Activated naive CD4-positive, alpha-beta T cell treated with anti-CD3 and anti-CD28 coated beads for 36 hours (primary cell): ENCODE measurements around the gene AGBL5. TPM values are rescaled to one million over a fixed set of nuclear protein-coding genes. Genes with fewer than 3 reads are reported as not detected.
A peak's percentile ranks its signal among the peaks of the same experiment; 100 is the strongest.
"Not testable (repeated sequence)": the region's sequence is repeated elsewhere in the genome, so short reads cannot be mapped to it uniquely, and the experiment has no call there.

Experiments used
- CTCF ChIA-PET: fragments of 350-600 bp; sonication (Branson Sonifier 250); formaldehyde crosslinking; loops from one replicate; lab custom pipeline; 2021; ENCODE audit warnings: antibody characterized with exemption; lab: Charles Lee
- DNase-seq: peaks from one replicate; pipeline ENCODE4 v3.0.0-alpha.2; 2020
- H3K27ac Mint-ChIP-seq: one replicate; pipeline ENCODE4 v1.8.0; 2021; ENCODE audit warnings: mild to moderate bottlenecking, mixed read lengths
- H3K27me3 Mint-ChIP-seq: one replicate; pipeline ENCODE4 v1.8.0; 2021; ENCODE audit warnings: low read depth, mixed read lengths
- H3K36me3 Mint-ChIP-seq: one replicate; pipeline ENCODE4 v1.8.0; 2021; ENCODE audit warnings: low read depth, mixed read lengths
- H3K4me1 Mint-ChIP-seq: one replicate; pipeline ENCODE4 v1.8.0; 2021; ENCODE audit warnings: low read depth, mixed read lengths
- H3K4me3 Mint-ChIP-seq: one replicate; pipeline ENCODE4 v1.8.0; 2021; ENCODE audit warnings: mild to moderate bottlenecking, moderate library complexity, mixed read lengths
- H3K9me3 Mint-ChIP-seq: one replicate; pipeline ENCODE4 v1.8.0; 2021; ENCODE audit warnings: mixed read lengths
- intact Hi-C: fragments of 100-400 bp; cut with micrococcal nuclease; formaldehyde crosslinking; loops from one replicate; pipeline ENCODE4 v1.15.1; 2023
- total RNA-seq, 2 experiments: library from RNA; stranded (reverse); gene quantifications; one replicate each; pipeline ENCODE4 v1.2.3, GENCODE V29; 2021

The AGBL5 gene
- total RNA-seq, 2 experiments from 2014 or later: 19.1 to 19.7 TPM

DNA sequence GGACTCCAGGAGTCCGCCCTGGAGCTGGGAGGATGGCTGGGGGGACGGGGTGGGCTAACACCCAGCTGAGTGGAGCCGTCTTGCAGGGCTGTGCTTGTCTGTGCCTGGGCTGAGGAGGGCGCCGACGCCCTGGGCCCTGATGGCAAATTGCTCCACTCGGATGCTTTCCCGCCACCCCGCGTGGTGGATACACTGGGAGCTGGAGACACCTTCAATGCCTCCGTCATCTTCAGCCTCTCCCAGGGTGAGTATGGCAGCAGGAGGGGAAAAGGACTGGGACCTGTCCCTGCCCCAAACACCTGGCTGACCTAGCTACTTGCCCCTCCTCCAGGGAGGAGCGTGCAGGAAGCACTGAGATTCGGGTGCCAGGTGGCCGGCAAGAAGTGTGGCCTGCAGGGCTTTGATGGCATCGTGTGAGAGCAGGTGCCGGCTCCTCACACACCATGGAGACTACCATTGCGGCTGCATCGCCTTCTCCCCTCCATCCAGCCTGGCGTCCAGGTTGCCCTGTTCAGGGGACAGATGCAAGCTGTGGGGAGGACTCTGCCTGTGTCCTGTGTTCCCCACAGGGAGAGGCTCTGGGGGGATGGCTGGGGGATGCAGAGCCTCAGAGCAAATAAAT, 48.0 kb downstream of the AGBL5 start:
- intact Hi-C loops: loop anchor here (5.0 kb wide), 1 partner anchor 163 kb away; the partner anchor contains the start of gene SLC30A3
- Mint-ChIP-seq H3K27me3 (no peaks in the 10 kb centered on the region), H3K4me1 (peaks cover 12% of the 10 kb centered on the region), H3K9me3 (no peaks in the 10 kb centered on the region), H3K4me3 (no peak overlapping the region), H3K27ac (no peak overlapping the region), H3K36me3 (peaks cover 1% of the 10 kb centered on the region)
- no peak for DNase-seq
- CTCF ChIA-PET: interaction anchor here (0.6 to 4.7 kb wide), 8 partner anchors 10 to 204 kb away, joined by 3 to 33 read pairs (median 5); no protein-coding TSS in a partner anchor

DNA sequence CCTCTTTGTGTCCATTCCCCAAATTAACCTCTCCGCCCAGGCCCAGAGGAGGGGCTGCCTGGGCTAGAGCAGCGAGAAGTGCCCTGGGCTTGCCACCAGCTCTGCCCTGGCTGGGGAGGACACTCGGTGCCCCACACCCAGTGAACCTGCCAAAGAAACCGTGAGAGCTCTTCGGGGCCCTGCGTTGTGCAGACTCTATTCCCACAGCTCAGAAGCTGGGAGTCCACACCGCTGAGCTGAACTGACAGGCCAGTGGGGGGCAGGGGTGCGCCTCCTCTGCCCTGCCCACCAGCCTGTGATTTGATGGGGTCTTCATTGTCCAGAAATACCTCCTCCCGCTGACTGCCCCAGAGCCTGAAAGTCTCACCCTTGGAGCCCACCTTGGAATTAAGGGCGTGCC, 48.6 kb downstream of the AGBL5 start:
- DNase-seq: no peak
- Mint-ChIP-seq H3K4me1 (peaks cover 12% of the 10 kb centered on the region), H3K9me3 (no peaks in the 10 kb centered on the region), H3K27me3 (no peaks in the 10 kb centered on the region), H3K27ac (no peak overlapping the region), H3K36me3 (peaks cover 1% of the 10 kb centered on the region), H3K4me3 (no peak overlapping the region)
- intact Hi-C loops: no loop called here
- CTCF ChIA-PET: interaction anchor here (1.0 to 4.7 kb wide), 7 partner anchors 8 to 203 kb away, joined by 3 to 33 read pairs (median 5); no protein-coding TSS in a partner anchor

DNA sequence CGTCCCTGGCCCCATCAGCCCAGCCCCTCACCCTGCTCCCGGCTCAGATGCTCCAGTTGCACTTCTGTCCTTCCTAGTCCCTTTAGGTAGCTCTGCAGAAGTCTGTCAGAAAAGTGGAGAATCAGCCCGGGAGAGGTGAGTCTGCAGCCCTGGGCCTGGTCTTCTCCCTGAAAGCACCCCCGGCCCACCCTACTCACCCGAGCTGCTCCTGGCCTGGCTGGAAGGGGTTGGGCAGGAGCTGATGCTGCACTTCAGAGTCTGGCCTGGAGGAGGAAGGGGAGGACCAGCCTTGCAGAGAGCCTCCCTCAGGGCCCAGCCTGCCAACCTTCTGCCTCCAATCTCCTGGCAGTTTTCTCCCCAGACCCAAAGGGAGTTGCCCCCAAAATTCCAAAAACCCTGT, 50.9 kb downstream of the AGBL5 start:
- H3K4me3 Mint-ChIP-seq: no peak overlapping the region

DNA sequence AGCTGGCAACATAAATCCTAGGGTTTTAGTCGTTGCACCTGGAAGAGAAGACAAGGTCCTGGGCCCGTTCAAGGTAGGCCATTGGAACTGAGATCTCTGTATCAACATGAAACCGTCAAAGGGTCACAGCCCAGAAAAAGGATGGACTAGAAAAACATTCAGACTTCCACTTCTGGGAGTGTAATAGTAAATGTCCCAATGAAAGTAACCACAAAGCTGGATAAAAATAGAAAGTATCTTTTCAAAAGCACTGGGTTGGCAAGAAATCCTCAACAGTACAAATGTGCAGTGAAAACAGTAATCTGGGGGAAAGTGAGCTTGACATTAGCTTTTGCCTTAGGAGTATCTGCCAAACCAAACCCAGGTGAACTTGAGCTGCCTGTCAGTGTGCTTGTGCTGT, 54.5 kb downstream of the AGBL5 start:
- Mint-ChIP-seq H3K36me3 (peaks cover 6% of the 10 kb centered on the region), H3K9me3 (no peaks in the 10 kb centered on the region), H3K4me3 (no peak overlapping the region), H3K27ac (no peak overlapping the region), H3K27me3 (peaks cover 6% of the 10 kb centered on the region), H3K4me1 (no peaks in the 10 kb centered on the region)
- CTCF ChIA-PET: no interaction called here
- intact Hi-C loops: no loop called here
- DNase-seq: no peak

More for the DNA sequence above, 50.9 kb downstream of the AGBL5 start:
- intact Hi-C loops: no loop called here
- Mint-ChIP-seq H3K27me3 (no peaks in the 10 kb centered on the region), H3K27ac (no peak overlapping the region), H3K9me3 (no peaks in the 10 kb centered on the region), H3K36me3 (peaks cover 1% of the 10 kb centered on the region), H3K4me1 (no peaks in the 10 kb centered on the region)
- CTCF ChIA-PET: interaction anchor here (1.0 to 1.5 kb wide), 2 partner anchors 20 to 163 kb away, joined by 3 to 4 read pairs; no protein-coding TSS in a partner anchor
- no peak for DNase-seq

DNA sequence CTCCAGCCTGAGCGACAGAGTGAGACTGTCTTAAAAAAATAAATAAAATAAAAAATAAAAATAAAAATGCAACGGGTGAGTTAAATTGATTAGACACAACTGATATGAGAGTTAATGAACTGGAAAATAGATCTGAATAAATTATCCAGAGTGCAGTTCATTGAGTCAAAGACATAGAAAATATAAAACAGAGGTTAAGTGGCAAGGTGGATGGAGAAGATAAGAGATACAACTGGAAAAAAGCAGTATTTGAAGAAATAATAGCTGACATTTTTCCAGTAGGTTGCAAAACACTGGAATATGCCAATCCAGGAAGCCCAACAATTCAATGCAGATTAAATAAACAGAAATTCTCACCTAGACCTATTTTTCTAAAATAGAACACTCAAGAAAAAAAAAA, 56.8 kb downstream of the AGBL5 start:
- peaks cover 6% of the 10 kb centered on the region for H3K36me3 Mint-ChIP-seq
- peaks cover 6% of the 10 kb centered on the region for H3K27me3 Mint-ChIP-seq
- DNase-seq: no peak
- no peaks in the 10 kb centered on the region for H3K4me1 Mint-ChIP-seq
- CTCF ChIA-PET: interaction anchor here (0.6 to 1.1 kb wide), 2 partner anchors 14 to 25 kb away, joined by 4 to 6 read pairs; no protein-coding TSS in a partner anchor
- intact Hi-C loops: no loop called here
- H3K9me3 Mint-ChIP-seq: no peaks in the 10 kb centered on the region
- H3K4me3 Mint-ChIP-seq: no peak overlapping the region
- no peak overlapping the region for H3K27ac Mint-ChIP-seq

DNA sequence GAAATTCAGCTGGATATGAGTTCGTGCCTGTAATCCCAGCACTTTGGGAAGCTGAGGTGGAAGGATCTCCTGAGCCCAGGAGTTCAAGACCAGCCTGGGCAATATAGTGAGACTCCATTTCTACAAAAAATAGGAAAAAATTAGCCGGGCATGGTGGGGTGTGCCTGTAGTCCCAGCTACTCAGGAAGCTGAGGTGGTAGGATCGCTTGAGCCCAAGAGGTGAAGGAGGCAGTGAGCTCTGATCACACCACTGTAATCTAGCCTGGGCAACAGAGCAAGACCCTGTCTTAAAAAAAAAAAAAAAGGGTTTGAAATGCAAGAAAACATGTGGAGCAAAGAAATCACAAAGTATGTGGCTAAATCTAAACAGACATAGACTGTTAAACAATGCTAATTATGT, 57.6 kb downstream of the AGBL5 start:
- H3K9me3 Mint-ChIP-seq: no peaks in the 10 kb centered on the region
- no peak overlapping the region for H3K27ac Mint-ChIP-seq
- DNase-seq: no peak
- H3K36me3 Mint-ChIP-seq: peaks cover 6% of the 10 kb centered on the region
- H3K4me3 Mint-ChIP-seq: no peak overlapping the region
- intact Hi-C loops: no loop called here
- CTCF ChIA-PET: interaction anchor here (0.6 to 1.3 kb wide), 5 partner anchors 9 to 162 kb away, joined by 3 to 6 read pairs (median 3); no protein-coding TSS in a partner anchor
- H3K4me1 Mint-ChIP-seq: no peaks in the 10 kb centered on the region
- H3K27me3 Mint-ChIP-seq: peaks cover 6% of the 10 kb centered on the region

DNA sequence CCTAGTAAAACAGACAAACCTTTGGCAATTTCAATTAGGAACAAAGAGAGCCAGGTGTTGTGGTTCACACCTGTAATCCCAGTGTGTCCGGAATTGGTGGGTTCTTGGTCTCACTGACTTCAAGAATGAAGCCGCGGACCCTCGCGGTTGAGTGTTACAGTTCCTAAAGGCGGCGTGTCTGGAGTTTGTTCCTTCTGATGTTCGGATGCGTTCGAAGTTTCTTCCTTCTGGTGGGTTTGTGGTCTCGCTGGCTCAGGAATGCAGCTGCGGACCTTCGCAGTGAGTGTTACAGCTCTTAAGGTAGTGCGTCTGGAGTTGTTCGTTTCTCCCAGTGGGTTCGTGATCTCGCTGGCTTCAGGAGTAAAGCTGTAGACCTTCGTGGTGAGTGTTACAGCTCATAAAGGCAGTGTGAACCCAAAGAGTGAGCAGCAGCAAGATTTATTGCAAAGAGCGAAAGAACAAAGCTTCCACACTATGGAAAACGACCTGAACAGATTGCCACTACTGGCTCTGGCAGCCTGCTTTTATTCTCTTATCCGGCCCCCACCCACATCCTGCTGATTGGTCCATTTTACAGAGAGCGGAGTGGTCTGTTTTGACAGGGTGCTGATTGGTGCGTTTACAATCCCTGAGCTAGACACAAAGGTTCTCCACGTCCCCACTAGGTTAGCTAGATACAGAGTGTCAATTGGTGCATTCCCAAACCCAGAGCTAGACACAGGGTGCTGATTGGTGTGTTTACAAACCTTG, 59.3 kb downstream of the AGBL5 start:
- not testable (repeated sequence) for H3K9me3 Mint-ChIP-seq, H3K4me3 Mint-ChIP-seq

DNA sequence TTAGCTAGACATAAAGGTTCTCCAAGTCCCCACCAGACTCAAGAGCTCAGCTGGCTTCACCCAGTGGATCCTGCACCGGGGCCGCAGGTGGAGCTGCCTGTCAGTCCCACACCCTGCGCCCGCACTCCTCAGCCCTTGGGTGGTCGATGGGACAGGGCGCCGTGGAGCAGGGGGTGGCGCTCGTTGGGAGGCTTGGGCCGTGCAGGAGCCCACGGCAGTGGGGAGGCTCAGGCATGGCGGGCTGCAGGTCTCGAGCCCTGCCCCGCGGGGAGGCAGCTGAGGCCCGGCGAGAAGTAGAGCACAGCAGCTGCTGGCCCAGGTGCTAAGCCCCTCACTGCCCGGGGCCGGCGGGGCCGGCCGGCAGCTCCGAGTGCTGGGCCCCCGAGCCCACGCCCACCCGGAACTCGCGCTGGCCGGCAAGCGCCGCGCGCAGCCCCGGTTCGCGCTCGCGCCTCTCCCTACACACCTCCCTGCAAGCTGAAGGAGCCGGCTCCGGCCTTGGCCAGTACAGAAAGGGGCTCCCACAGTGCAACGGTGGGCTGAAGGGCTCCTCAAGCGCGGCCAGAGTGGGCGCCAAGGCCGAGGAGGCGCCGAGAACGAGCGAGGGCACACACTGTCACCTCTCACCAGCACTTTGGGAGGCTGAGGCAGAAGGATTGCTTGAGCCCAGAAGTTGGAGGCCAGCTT, 60.1 kb downstream of the AGBL5 start:
- CTCF ChIA-PET: interaction anchor here (0.6 kb wide), 2 partner anchors 77 to 95 kb away, joined by 3 read pairs; no protein-coding TSS in a partner anchor
- intact Hi-C loops, H3K4me3 Mint-ChIP-seq, H3K36me3 Mint-ChIP-seq, H3K27me3 Mint-ChIP-seq, H3K27ac Mint-ChIP-seq, DNase-seq, H3K4me1 Mint-ChIP-seq, H3K9me3 Mint-ChIP-seq: not testable (repeated sequence)

More for the DNA sequence above, 59.3 kb downstream of the AGBL5 start:
- H3K27ac Mint-ChIP-seq, DNase-seq, H3K36me3 Mint-ChIP-seq, intact Hi-C loops, H3K4me1 Mint-ChIP-seq, H3K27me3 Mint-ChIP-seq: not testable (repeated sequence)
- CTCF ChIA-PET: interaction anchor here (1.3 kb wide), 1 partner anchor 11 kb away, joined by 3 read pairs; no protein-coding TSS in a partner anchor

DNA sequence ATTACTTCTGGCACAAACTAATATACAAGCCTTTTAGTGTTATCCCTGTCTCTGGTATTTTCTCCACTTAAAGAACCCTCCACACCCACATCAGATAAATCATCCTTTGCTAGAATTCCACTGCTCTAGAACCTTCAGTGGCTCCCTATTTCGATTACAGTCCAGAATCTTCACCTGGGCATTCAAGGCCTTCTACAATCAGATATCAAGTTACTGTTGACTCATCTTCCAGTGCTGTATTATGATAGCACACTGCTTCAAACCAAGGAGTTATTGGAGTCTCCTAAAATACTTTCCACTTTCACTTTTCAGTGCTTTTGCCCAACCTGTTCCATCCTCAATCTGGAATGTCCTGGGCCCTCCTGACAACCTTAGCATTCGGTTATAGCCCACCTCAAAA, 64.1 kb downstream of the AGBL5 start:
- intact Hi-C loops: no loop called here
- Mint-ChIP-seq H3K27ac (no peak overlapping the region), H3K9me3 (no peaks in the 10 kb centered on the region), H3K4me3 (no peak overlapping the region), H3K27me3 (peaks cover 19% of the 10 kb centered on the region), H3K4me1 (peaks cover 9% of the 10 kb centered on the region), H3K36me3 (peaks cover 3% of the 10 kb centered on the region)
- CTCF ChIA-PET: interaction anchor here (1.3 kb wide), 1 partner anchor 22 kb away, joined by 3 read pairs; no protein-coding TSS in a partner anchor
- no peak for DNase-seq

DNA sequence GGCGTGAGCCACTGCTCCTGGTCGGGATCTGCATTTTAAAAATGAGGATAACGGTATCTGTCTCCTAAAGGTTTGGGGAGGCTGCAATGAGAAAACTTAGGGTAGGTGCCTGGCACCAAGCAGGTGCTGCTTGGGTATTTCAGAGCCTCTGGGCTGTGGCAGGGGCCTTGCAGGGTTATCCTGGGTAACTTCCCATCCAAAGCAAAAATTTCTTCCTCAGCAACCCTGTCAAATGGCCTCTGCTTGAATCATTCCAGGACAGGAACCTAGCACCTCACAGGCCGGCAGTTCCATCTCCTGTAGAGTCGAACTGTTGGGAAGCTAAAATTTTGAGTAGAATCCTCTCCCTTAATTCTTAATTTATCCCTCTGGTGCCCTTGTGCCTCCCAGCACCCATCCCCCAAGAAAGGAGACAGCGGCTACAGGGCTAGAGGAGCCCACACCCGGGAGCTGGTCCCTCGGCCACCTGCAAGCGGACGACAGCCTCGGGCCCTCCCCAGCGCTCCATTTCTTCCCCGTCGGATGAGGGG, 66.6 kb downstream of the AGBL5 start:
- peak overlapping the region; percentile 58 for H3K4me3 Mint-ChIP-seq
- no peaks in the 10 kb centered on the region for H3K9me3 Mint-ChIP-seq
- H3K36me3 Mint-ChIP-seq: peaks cover 3% of the 10 kb centered on the region
- intact Hi-C loops: no loop called here
- DNase-seq: no peak
- H3K27ac Mint-ChIP-seq: no peak overlapping the region
- H3K27me3 Mint-ChIP-seq: peaks cover 22% of the 10 kb centered on the region
- CTCF ChIA-PET: interaction anchor here (0.7 to 1.0 kb wide), 2 partner anchors 18 to 52 kb away, joined by 3 read pairs; no protein-coding TSS in a partner anchor
- H3K4me1 Mint-ChIP-seq: peaks cover 10% of the 10 kb centered on the region

DNA sequence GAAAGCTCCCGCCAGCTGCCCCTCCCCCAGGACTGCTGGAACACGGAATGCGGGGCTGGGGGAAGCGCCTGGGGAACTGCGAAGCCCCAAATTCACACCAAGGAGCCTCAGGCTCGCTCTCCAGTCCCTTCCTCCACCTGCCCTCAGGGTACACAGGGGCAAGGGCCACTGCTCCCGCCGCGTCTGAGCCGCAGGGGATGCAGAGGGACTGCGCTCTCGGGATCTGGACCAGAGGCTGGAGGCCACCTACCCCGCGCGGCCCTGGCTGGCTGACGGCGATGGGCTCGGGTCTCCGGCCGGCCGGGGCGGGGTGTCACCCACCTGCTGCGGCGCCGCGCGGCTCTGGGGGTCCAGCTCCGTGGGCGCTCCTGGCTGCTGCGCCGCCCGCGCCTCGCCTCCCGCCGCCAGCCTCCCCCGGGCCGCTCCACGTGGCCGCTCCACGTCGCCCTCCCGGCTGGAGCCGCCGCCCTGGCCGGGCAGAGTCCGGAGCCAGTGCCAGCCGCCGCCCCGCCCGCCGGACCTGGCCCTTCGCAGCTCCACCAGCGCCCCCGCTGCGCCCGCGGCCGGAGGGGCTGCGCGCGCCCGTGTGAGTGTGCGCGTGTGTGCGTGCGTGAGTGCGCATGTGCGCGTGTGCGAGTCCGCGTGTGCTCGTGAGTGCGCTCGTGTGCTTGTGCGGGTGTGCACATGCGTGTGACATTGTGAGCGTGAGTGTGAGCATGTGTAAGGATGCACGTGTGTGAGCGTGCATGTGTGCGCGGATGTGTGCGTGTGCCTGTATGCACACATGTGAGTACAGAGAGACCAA, 67.3 kb downstream of the AGBL5 start, which contains the start of gene CGREF1:
TSS of gene CGREF1 (minus strand) at position 604 of the 805 bp plus-strand sequence. CDS start 14,762 bp downstream, outside the sequence.
- Mint-ChIP-seq H3K27ac (no peak within 1 kb of the TSS), H3K36me3 (peaks cover 3% of the 10 kb centered on the region), H3K4me3 (peak within 1 kb of the TSS; percentile 71), H3K9me3 (no peaks in the 10 kb centered on the region), H3K27me3 (peaks cover 22% of the 10 kb centered on the region), H3K4me1 (peaks cover 15% of the 10 kb centered on the region)
- intact Hi-C loops: no loop called here
- no peak for DNase-seq
- CTCF ChIA-PET: interaction anchor here (0.7 to 1.0 kb wide), 2 partner anchors 19 to 51 kb away, joined by 3 read pairs; no protein-coding TSS in a partner anchor
